K562 (cell line): ENCODE measurements around the gene ANKRD12. TPM values are rescaled to one million over a fixed set of nuclear protein-coding genes. Genes with fewer than 3 reads are reported as not detected.

Source experiments
- ATF1 ChIP-seq, 2 experiments: fragments of 450-650 bp in 1 of 2; IDR thresholded peaks; 2 replicates each; pipeline ENCODE4 v1.6.1; 2016; ENCODE audit warnings: missing compliant biosample characterization in 1 of 2, missing genetic modification characterization in 1 of 2
- CREB3L1 ChIP-seq: fragments of 450-650 bp; IDR thresholded peaks from 2 replicates; pipeline ENCODE4 v1.6.1; 2014; ENCODE audit warnings: low read depth, mild to moderate bottlenecking, moderate library complexity, borderline replicate concordance
- E2F4 ChIP-seq: sonication (generic); formaldehyde crosslinking; IDR thresholded peaks from 2 replicates; pipeline ENCODE4 v1.8.0; 2022; ENCODE audit warnings: mild to moderate bottlenecking, low read depth, missing genetic modification reagents
- ERF ChIP-seq: fragments of 450-650 bp; formaldehyde crosslinking; IDR thresholded peaks from 2 replicates; pipeline ENCODE4 v1.4.0; 2020; ENCODE audit warnings: mild to moderate bottlenecking, mixed read lengths
- ETV1 ChIP-seq: fragments of 450-650 bp; conservative IDR thresholded peaks from 2 replicates; pipeline ENCODE4 v1.6.1; 2016; ENCODE audit warnings: missing genetic modification characterization, control low read depth, low read depth, missing compliant biosample characterization
- RFX1 ChIP-seq: fragments of 450-650 bp; IDR thresholded peaks from 2 replicates; pipeline ENCODE4 v1.6.1; 2016; ENCODE audit warnings: mild to moderate bottlenecking, moderate library complexity
- SMARCC2 ChIP-seq: fragments of 450-650 bp; IDR thresholded peaks from 2 replicates; pipeline ENCODE4 v1.6.1; 2017; ENCODE audit warnings: antibody characterized with exemption, moderate library complexity, mild to moderate bottlenecking, low read depth
- THRA ChIP-seq: fragments of 450-650 bp; IDR thresholded peaks from 2 replicates; pipeline ENCODE4 v1.6.1; 2017; ENCODE audit warnings: mild to moderate bottlenecking, moderate library complexity
- ZBTB11 ChIP-seq, 3 experiments: fragments of 200-800 bp in 1 of 3; fragments of 250-450 bp in 1 of 3; fragments of 450-650 bp in 1 of 3; sonication (Bioruptor Pico) in 1 of 3; sonication (Bioruptor generic) in 1 of 3; formaldehyde crosslinking in 1 of 3; IDR thresholded peaks; 2 replicates each; pipeline versions ENCODE4 v1.6.1 to v1.8.0; 2016 to 2022; ENCODE audit warnings: mild to moderate bottlenecking in 2 of 3, missing genetic modification characterization in 2 of 3, missing compliant biosample characterization in 1 of 3, moderate library complexity in 1 of 3
- ZNF3 ChIP-seq: fragments of 250-450 bp; sonication (Bioruptor Pico); IDR thresholded peaks from 2 replicates; pipeline ENCODE4 v1.5.0; 2021; ENCODE audit warnings: mild to moderate bottlenecking, moderate library complexity
- ZNF57 ChIP-seq: fragments of 450-650 bp; formaldehyde crosslinking; IDR thresholded peaks from 2 replicates; pipeline ENCODE4 v1.4.0; 2020; ENCODE audit warnings: mild to moderate bottlenecking, moderate library complexity
- ZNF592 ChIP-seq: fragments of 450-650 bp; IDR thresholded peaks from 2 replicates; pipeline ENCODE4 v1.6.1; 2017; ENCODE audit warnings: antibody characterized with exemption, mild to moderate bottlenecking
- ZNF695 ChIP-seq: fragments of 450-650 bp; formaldehyde crosslinking; IDR thresholded peaks from 2 replicates; pipeline ENCODE4 v1.4.0; 2020; ENCODE audit warnings: mild to moderate bottlenecking, moderate library complexity
- polyA plus RNA-seq, 8 experiments: library from polyadenylated mRNA; depleted of rRNA in 4 of 8; stranded (reverse) in 5 of 8; unstranded in 3 of 8; fragments of >200 nt; fragmentation: Nextera tagmentation in 2 of 8; fragmentation: Illumina TruSeq in 1 of 8; extraction: Ambion mirVana in 2 of 8; extraction: Trizol in 1 of 8; gene quantifications; 2 replicates each; pipeline versions ENCODE4 v1.2.1 to v1.2.3, GENCODE V29; 2011 to 2014; ENCODE audit warnings: inconsistent platforms in 1 of 8, missing spikeins in 1 of 8
- total RNA-seq, 7 experiments: library from RNA; depleted of rRNA in 6 of 7; stranded (reverse); fragments of >200 nt in 6 of 7; fragmentation: Illumina TruSeq in 2 of 7; extraction: Trizol in 2 of 7; gene quantifications; 2 replicates each; pipeline versions ENCODE4 v1.2.1 to v1.2.3, GENCODE V29; 2011 to 2021; ENCODE audit warnings: low replicate concordance in 1 of 7

ANKRD12 gene
- total and polyA plus RNA-seq, 9 of the 15 experiments (the other 6 are each of a cell fraction or from before 2014, with no cell fraction given): 6.6 to 28.2 (median 16.0) TPM

- TF ChIP-seq ZNF592: peak; percentile 86
- TF ChIP-seq THRA: no peak
- no peak for TF ChIP-seq ERF
- no peak for TF ChIP-seq ATF1 (CRISPR knock-in tag; IDR thresholded peaks at IDR 0.05)
- TF ChIP-seq ATF1 (tag; IDR thresholded peaks at IDR 0.05): no peak
- TF ChIP-seq SMARCC2: no peak
- TF ChIP-seq ETV1 (tag): peak; percentile 74
- no peak for TF ChIP-seq RFX1
- no peak for TF ChIP-seq ZNF3 (CRISPR knock-in tag)
- no peak for TF ChIP-seq ZNF695 (CRISPR knock-in tag)
- TF ChIP-seq ZBTB11 (CRISPR knock-in tag; IDR thresholded peaks at IDR 0.05): no peak
- no peak for TF ChIP-seq ZNF57 (CRISPR knock-in tag)
- TF ChIP-seq E2F4 (CRISPR knock-in tag): no peak
- TF ChIP-seq CREB3L1: no peak
Observed at GRCh38 chr18:9095297-9096006, 41.1 kb upstream of the ANKRD12 start (continued).
